GM10847 (cell line): Measurements from ENCODE around the gene SMG6.

Experiments
- POLR2A ChIP-seq: IDR thresholded peaks from 2 replicates; pipeline ENCODE4 v1.6.1; 2011; ENCODE audit not compliant: insufficient read length; ENCODE audit errors: extremely low read depth

Gene SMG6

DNA sequence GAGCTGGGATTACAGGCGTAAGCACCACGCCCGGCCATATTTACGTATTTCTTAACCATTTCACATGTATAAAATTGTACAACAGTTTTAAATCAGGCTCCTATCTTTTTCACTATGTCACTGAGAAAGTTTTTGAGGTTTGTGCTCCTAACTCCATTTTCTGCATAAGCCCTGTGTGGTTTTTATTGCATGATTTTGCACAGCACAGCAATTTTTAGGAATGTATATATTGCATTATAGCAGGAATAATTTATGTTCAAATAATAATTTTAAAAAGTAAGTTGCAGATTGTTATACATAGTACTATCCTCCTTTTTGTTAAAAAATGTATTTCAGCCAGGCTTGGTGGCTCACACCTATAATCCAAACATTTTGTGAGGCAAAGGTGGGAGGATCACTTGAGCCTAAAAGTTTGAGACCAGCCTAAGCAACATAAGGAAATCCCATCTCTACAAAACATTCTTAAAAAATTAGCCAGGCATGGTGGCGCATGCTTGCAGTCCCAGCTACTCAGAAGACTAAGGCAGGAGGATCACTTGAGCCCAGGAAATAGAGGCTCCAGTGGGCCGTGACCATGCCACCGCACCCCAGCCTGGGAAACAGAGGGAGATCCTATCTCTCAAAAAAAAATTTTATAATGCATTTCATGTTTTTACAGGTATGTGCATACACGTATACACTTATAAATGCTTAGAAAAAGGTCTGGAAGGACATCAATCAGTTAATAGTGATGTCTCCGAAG lies 26.0 kb downstream of the SMG6 start:
- no peak for TF ChIP-seq POLR2A

DNA sequence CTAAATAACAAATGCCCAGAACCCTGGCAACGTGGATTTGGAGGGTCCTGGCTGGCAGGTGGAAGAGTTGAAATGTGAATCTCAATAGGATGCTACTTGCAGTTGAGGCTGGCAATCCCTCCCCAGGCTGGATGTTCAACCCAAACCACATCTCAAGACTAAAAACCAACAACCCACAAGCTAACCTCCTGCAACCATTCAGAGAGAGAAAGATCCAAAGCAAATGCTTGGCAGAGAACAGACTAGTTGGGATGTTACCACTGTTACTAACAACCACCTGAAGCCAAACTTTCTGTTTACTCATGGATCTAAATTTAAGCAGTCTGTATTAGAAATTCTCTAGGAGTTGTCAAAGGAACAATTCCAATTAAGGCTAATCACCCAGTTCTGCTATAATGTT lies 27.9 kb downstream of the SMG6 start:
- no peak for TF ChIP-seq POLR2A

DNA sequence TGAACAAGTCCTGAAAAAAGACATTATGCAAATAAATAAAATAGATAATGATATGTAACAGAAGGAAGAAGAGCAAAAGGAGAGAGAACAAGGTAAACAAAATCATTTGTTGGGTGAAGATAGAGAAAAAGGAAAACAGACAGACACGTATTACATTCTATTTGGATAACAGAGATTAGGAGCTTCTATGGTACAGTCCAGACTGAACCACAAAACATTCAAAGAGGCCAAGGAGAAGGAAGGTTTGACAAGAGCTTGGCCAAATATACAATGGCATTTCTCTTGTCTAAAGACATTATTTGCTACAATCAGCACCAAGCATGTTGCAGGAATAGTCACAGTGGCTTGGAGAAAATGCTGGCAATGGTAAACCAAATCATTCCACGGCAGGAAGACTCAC lies 29.2 kb downstream of the SMG6 start:
- TF ChIP-seq POLR2A: no peak

DNA sequence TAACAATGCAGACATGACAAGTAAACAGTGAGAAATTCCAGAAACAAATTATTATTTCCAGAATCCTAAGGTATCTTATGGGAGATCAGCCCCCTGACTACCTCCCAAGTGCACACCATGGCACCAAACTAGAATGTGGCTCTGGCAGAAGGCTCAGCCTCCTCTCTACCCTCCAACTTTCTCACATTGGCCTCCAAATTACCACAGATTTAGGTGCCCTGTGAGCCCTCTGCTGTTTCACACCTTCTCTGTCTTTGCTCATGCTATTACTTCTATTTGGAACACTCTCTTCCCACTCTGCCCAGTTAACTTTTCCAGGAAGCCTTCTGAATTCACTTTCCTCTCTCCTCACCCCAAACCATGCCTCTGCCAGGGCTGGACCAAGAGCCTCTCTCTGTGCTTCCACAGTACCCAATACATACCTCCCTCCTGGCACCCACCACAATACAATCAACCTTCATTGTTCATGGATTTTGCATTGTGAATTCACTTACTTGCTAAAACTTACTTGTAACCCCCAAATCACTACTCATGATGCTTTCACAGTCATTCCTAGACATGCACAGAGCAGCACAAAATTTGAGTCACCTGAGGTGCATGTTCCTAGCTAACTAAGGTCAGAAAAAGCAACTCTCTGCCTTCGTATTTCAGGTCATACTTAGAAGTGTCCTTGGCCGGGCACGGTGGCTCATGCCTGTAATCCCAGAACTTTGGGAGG lies 31.4 kb downstream of the SMG6 start:
- no peak for TF ChIP-seq POLR2A

DNA sequence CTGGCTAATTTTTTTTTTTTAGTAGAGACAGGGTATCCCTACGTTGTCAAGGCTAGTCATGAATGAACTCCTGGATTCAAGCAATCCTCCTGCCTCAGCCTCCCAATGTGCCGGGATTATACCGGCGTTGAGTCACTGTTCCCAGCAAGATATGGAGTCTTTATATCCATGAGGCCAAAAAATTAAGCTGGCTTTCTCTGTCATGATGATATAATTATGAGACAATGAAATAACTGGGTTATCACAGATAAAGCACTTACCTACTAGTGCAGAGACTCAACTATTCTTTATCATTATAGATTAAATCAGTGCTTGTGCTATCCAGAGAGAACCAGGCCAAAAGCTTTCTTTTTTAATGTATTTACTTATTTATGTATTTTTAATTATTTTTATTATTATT lies 36.2 kb downstream of the SMG6 start:
- no peak for TF ChIP-seq POLR2A

DNA sequence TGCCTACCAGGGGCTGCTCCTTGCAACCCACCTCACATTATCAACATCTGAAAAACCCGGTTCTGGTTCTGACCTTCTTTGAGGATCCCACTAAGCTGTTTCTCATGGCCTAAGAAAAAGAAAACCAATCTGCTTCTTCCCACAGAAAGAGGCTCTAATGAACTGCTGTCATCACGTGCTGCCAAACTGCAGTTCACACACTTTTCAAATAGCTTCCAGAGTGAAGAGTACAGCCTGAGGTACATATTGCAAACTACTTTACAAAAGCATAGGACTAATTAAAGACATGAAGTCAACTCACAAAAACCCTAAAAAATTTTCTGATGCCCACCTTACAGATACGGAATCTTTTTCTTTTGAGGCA lies 36.7 kb downstream of the SMG6 start:
- TF ChIP-seq POLR2A: no peak

DNA sequence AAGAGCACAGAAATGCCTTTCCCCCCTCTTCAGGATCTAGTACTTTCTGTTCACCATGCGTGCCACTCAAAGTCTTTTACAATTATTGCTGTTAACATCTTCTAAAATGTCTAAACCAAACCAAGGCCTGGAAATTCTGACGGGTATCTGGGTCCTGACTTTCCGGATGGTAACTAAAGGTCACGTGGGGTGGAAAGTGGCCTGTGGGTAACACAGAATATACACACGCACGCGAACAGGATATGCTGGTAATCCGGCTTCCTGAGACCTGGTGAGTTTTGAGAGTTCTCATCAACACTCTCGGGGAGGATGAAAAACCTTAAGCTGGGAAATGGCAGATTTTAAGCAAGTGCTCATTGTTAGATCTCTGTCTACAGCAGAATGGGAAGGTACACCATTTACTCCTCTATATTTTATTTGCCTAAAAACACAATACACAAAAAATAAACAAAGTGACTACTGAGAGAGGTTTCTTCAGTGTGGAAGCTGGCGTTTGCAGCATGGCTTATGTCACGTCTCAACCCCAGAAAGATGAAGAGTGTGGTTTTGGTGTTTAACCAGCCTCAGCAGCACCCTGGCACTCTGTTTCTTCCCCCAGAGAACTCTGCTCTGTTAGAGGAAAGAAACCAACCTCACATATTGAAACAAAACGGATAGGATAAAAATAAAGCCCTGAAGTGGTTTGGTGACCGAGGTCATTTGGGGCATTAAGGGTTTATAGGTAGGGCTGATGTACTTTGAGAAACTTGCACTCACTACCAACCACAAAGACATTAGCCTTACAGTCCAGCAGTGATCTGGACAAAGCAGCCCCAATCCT lies 37.3 kb downstream of the SMG6 start:
- TF ChIP-seq POLR2A: no peak

DNA sequence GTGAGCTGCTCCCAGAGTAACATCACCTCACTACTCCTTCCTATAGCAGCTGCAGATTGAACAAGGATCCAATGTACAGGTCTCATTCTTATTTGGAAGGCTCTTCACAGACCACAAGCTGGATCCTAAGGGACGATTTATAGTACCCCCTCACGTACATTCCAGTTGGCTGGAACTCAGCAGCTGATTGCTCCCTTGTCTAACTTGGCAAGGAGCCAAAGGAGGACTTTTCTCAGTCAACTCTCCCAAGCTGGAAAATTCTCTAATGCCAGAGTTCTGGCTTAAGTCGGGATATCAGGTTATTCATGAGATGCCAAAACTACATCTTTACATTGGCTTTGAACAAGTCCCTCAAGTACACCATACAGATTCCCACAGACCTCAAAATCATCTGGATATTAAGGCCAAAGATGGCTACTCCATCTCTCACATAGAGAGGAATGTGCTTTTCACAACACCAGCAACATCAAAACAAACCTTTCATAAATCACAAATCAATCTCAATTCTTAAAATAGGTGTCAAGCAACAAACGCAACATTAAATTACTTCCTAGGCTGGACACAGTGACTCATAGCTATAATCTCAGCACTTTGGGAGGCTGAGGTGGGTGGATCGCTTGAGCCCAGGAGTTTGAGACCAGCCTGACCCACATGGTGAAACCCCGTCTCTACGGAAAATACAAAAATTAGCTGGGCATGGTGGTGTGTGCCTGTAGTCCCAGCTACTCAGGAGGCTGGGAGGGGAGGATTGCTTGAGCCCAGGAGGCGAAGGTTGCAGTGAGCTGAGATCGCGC lies 39.3 kb downstream of the SMG6 start:
- no peak for TF ChIP-seq POLR2A

DNA sequence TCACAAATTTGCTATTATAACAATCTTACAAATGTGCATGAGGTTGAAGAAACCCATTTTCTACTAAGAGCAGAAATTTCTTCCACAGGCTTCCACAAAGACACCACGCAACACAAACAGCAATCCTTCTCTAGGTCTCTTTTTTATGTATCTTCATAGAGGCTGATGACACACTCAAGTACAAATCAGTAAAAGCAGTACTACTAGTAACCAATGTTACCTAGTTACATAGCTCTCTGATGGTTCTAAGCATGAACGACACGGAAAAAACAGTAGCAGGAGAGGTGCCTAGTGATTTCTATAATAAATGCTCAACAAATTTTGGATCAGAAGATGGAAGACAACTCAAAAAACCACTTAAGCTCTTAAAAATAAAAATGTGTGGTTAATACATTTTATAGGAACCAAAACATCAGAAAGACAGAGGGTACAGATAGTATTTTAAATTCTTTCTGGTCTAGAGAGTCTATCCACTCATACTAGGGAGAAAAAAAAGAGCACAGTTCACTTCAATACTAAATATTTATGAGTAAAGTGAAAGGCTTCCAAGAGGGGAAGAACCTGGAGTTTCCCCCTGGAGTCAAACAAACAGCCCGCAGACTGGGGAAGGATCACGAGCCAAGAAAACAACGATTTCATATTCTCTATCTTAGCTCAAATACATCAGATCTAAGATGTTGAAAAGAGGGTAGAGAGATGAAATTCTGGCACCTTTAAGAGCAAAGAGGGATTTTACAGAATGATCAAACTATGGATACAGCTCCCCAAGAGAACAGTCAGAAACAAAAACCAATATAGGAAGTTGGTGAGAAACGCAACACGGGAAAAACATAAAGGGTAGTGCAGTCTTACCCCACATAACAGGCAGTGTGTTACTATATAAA lies 40.2 kb downstream of the SMG6 start:
- no peak for TF ChIP-seq POLR2A

DNA sequence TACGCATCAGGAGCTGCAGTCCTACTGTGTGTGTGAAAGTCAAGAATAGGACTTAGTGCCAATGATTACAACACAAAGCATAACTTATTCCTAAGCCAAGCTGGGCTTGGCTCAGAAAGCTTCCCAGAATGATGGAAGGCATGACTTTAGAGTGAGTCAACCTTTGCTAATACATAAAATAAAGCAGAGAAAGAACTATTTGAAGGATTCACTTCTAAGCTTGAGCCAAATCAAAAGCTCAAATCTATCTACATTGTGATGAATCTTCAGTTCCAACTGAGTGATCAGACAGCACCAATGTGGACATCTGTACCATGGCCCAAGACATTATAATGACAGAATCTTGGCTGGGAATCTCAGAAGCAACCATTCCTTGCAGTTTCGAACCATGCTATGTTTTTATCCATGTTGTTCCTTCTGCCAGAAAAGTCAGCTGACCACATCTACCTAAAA lies 41.4 kb downstream of the SMG6 start:
- TF ChIP-seq POLR2A: no peak

DNA sequence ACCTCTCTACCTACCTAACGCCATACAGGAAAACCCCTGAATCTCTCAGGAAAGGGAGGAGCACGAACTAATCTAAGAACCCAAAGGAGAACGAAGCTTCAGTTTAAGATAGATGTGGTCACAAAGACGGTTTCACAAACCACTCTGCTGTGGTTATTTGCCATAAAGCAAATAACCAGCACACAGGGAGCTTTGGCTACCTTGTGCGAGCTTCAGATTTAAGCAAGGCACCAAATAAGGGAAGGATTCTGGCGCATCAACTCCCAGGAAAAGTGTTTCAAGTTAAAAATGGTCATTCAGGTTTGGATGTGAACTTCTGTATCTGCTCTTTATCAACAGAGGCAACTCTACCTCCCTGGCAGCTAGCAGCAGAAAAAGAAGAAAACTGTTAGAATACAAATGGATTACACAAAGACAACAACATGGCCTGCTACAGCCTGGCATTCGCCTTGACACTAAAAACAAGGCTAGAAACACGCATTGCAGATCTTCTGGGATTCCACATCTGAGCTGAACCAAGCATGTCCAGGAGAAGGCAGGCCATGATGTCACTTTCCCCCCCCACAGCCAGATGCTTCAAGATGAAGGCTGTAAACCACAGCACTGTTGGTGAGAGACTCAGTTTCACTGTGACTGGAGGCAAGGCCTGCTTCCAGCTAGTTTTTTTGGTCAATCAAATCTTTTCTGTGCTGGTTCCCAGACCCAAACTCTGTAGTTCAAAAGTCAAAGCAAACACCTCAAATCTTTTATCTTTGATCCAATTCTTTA lies 43.6 kb downstream of the SMG6 start:
- TF ChIP-seq POLR2A: no peak

DNA sequence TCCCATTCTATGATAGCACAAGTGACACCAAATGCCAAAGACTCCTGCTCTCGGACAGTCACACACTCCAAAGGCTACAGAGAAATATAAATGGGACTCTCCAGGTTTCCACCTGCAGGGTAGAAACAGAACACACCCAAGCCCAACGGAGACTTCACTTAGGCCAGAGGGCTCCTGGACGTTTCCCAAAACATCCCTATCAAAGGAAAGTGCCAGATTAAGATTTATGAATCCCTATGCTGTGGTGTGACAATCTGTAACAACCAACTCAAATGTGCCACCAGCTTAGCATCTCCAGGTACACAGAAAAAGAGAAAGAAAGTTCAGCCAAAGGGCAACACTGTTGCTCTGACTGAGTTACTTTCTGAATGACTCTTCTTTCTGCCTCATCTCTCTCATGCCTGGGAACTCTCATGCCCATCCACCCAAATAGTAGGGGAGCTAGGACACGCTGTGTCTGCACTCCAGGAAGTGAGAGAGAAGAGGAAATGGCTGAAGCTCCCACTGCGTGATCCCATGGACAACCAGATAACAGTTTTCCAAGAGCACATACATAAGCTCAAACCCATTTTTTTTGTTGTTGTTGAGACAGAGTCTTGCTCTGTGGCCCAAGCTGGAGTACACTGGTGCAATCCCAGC lies 49.7 kb downstream of the SMG6 start:
- TF ChIP-seq POLR2A: no peak

DNA sequence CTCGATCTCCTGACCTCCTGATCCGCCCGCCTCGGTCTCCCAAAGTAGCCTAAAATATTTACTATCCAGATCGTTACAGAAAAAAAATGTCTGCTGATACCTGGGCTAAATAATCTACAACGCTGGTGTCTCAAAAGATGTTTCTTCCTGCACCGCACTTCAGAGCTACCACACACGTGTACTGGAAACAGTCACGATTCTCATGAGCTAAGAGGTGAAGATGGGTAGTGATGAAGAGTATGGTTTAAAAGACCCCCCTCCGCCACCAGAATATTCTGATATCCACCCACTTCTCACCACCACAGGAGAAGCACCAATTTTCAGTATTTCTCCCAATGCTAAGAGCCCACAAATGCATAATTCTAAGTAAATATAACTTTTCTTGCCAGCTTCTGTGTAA lies 50.2 kb downstream of the SMG6 start:
- no peak for TF ChIP-seq POLR2A
